H54 (cell line): ENCODE measurements around the gene GALNT8.

ENCODE experiments used
- DNase-seq: peaks from one replicate; pipeline ENCODE4 v3.0.0; 2011; ENCODE audit warnings: low spot score, mixed read lengths; ENCODE audit not compliant: insufficient read length
- FAIRE-seq: peaks from 3 replicates; lab custom pipeline; 2011; peaks lifted over from hg19 to GRCh38; lab: Jason Lieb, UNC
- POLR2A ChIP-seq: IDR thresholded peaks from 2 replicates; pipeline ENCODE4 v1.6.1; 2011; ENCODE audit warnings: low read depth, mild to moderate bottlenecking, low read length

Gene GALNT8

DNA sequence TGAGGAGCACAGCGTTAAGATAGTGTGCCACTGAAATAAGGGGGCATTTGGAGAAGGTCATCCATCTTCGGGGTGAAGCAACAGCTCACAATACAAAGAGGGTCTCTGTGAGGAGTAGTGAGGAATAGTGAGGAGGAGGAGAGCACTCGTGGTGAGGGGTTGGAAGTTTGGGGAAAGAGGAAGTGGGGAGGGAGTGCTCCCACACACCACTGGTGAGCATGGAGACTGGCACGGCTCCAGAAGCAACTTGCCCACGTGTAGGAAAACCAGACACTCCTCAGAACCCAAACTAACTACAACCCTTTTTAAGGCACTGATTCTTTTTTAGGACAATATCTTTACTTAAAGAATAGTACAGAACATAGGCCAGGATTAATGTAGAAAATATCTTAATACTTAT, 48.9 kb downstream of the GALNT8 start:
- no peak for DNase-seq
- no peak for TF ChIP-seq POLR2A
- no peak for FAIRE-seq

DNA sequence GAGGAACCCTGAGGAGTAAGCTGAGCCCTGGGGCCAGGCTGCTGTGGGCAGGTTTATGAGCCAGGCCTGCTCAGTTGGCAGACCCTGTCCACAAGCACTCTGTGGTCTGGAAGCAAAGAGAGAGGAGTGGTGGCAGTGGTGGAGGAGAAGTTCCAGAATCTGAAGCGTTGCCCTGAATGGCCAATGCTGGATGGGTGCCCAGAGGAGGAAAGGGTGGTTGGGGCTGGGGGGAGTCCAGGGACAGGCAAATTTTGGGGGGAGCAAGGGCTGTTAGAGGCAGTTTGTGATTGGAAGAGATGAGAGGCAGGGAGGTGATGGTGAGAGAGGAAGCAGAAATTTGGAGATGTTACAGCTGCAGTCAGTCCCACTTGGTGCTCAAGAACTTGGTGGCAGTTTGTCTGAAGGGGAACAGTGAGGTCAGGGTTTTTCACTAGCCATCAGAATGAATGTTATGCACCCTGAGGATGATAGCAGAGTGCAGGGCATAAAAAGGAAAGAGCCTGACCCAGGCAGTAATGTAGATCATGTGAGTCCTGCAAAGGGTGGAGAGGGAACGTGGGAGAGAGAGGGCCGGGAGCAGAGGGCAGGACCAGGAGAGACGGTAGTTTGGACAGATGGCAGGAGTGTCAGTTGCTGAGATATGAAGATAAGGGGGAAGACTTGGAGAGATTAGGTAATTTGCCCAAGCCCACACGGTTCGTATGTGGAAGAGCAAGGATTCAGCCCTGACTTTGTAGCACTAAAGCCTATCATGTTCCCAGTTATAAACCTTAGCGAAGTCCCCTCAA, 51.2 kb downstream of the GALNT8 start:
- DNase-seq (no peak), FAIRE-seq (no peak)
- no peak for TF ChIP-seq POLR2A

DNA sequence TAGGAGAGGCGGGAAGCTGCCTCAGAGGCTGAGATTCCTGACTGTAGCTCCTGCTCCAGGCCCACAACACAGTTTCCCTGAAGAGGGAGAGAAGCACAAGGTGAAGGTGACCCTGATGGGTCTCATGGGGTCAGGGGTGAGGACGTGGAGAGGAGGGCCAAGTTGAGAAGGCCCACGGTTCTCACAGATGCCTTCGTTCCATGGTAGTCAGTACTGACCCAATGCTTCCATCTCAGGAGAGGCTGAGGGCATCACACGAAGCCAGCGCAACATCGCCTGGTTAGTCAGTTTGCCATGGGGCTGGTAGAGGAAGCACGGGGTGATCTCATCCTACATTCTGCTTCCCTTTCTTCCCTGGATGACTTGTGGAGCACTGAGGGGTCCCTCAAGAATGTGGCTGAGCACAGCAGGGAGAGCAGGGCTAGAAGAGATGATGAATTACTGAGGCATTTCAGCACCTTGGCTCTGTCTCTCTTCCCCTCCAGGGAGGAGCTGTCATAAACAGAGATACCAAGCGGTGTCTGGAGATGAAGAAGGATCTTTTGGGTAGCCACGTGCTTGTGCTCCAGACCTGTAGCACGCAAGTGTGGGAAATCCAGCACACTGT, 51.9 kb downstream of the GALNT8 start:
- DNase-seq: no peak
- FAIRE-seq: no peak

DNA sequence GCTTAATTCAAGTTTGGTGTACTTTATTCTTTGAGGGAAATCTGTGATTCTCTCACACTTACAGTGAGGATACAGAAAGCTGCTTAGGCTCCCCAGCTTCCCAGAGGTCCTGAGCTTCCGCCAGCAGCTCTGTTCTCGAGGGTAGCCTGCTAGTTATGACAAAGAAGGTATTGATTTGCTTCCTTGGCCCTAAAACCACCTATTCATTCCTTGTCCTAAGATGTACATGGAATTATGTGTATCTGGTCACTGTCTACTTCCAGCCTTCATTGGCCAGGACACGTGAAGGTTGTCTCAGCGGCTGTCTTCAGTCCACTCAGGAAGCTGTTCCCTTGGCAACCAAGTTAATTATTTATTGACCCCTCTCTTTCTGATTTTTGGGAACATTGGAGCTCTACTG, 55.7 kb downstream of the GALNT8 start:
- no peak for DNase-seq
- FAIRE-seq: no peak
- no peak for TF ChIP-seq POLR2A

More for the DNA sequence above, 51.9 kb downstream of the GALNT8 start:
- TF ChIP-seq POLR2A: no peak

DNA sequence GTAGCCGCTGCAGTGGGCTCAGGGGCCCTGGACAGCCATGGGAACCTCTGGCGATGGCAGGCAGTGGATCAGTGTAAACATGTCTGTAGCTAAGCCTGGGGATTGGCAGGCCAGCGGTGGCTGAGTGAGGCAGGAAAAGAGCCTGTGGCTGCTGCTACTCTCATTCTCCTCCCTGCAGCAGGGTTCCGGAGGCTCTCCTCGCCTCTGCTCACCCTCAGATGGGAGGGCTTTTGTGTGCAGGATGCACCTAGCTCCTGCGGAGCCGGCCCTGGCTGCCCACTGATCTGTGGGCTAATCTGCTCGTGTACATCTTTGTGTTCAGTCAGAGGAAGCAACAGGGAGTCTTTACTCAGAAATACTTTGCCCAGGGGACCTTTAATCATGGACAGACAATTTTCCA, 59.5 kb downstream of the GALNT8 start:
- no peak for FAIRE-seq
- no peak for TF ChIP-seq POLR2A
- no peak for DNase-seq

DNA sequence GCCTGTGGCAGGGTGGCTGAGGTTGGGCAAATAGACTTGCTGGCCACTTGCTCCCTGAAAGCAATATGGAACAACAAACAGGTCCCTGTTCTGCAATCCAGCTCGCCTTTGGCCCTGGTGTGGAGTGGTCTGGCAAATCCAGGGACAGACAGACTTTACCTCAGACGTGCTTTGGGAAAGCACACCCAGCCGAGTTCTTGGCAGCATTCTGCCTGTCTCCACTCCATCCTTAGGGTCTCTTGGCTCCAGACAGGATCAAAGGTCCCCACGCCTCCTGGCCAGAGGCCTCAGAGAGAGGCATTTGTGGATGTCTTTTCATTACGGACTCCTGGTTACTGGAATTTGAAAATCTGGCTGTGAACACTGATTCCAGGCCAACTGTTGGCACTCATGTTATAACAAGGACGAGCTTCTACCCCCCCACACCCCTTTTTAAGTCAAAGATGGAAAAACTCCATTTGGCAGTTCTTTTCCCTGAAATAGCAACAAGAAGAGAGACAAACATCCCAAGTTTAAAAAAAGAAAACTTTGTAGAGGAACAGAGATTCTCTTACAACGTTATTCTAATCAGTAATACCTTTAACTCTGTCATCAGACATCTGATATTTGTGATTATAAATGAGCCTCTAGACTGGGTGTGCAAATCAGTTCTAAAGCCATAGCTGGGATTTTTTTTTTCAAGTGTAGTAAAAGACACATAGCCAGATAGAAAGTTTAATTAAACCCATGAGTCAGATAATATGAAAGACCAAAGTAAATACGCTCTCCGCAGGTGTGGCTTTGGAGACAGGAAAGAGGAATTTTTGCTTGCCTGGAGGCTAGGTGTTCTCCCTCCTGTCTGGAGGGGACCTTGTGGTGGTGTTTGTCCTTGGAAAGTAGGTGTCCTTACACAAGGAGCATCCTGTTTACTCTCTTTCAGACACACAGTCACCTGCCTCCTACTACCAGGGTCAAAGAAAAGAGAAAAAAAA, 60.7 kb downstream of the GALNT8 start:
- DNase-seq (no peak), FAIRE-seq (no peak)
- no peak for TF ChIP-seq POLR2A

DNA sequence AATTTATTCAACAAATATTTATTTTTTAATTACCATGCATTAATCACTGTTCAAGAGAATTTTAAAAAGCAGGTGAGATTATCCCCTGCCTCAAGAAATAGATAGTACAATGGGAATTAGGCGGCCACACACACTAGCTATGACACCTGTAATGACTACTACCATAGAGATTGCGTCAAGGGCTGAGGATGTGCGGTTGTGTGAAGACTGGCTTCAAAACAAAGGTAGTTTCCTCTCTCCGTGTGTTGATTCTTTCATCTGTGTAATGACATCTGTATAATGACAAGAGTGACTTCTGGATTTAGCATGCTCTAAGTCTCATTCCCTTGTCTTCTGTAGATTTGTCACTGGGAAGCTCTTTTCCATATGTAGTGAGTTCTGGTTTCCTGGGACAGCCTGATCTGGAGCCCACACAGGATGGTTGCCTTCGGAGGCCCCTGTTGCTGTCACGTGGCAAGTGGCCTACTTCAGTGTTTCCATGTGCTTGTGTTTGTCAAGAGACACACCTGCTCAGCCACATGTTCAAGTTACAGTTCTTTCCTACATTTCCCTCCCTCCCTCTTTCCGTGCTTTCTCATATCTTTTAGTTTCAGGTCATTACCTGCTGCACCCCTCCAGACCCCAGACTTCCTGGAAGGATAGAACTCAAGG, 64.3 kb downstream of the GALNT8 start:
- no peak for TF ChIP-seq POLR2A
- no peak for DNase-seq
- no peak for FAIRE-seq

DNA sequence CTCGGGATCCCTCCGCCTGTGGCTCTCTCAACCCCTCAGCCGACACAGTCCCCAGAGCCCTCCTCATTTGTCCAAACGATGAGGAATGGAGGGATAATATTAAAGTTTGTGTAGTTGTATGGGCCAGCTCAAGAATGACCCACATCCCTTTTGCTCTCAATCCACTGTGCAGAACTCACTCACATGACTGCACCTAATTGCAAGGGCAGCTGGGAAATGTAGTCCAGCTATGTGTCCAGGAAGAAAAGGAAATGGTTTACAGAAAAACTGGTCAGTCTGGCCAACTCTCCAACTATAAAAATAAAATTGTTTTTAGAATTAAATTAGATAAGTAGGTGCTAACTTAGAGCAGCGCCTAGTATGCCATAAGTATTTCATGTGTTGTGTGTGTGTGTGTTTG, 66.6 kb downstream of the GALNT8 start:
- no peak for TF ChIP-seq POLR2A
- DNase-seq (no peak), FAIRE-seq (no peak)

DNA sequence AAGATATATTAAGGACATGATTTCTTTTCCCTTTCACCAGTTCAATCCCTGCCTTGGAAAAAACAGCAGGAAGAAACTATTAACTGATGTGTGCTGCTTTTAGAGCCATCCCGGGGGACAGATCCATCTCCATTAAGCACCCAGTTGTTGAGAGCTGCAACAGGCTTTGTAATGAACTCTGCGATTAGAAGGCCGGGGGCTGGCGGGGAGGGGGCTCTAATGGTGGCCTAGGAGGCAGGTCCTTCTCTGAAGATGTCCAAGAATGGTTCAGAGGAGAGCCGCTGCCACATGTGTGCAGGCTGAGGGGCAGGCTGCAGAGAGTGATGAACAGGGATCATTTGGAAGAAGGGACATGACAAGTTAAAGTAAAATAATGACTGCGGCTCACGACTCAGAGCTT, 67.8 kb downstream of the GALNT8 start:
- DNase-seq (no peak), FAIRE-seq (no peak)
- no peak for TF ChIP-seq POLR2A

DNA sequence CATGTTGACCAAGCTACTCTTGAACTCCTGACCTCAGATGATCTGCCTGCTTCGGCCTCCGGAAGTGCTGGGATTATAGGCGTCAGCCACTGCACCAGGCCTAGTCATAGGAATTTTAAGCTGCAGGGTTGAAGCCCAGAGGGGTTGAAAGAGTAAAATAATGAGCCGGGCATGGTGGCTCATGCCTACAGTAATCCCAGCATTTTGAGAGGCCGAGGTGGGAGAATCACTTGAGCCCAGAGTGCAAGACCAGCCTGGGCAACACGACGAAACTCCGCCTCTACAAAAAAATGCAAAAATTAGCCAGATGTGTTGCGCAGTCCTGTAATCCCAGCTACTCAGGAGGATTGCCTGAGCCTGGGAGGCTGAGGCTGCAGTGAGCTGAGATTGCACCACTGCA, 69.6 kb downstream of the GALNT8 start:
- DNase-seq (no peak), FAIRE-seq (no peak)
- TF ChIP-seq POLR2A: no peak

DNA sequence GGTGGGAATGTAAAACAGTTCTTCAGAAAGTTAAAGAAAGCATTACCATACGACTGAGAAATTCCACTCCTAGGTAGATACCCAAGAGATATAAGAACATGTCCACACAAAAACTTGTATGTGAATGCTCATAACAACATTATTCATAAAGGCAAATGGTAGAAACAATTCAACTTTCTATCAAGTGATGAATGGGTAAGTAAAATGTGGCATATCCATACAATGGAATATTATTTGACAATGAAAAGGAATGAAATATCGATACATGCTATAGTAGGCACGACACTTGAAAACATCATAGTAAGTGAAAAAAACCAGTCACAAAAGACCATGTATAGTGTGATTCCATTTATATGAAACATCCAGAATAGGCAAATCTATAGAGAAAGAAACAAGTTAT, 71.3 kb downstream of the GALNT8 start:
- FAIRE-seq (no peak), DNase-seq (no peak)
- no peak for TF ChIP-seq POLR2A

DNA sequence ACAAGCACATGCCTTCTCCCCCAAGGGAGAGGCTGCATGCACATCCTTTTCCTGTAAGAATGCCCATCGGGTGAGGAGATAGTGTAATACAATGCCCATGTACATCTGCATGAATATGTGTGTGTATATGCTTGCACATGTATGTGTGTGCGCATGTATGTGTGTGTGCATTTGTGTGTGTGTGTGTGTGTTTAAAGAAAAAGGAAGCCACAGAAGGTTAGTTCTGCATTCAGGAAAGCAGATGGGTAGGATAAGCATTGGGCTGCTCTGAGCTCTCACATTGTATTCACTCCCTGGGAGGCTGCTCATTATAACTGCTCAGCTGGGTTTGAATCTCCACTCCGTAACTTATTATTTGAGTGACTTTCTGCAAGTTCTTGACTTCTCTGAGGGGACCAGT, 74.3 kb downstream of the GALNT8 start:
- TF ChIP-seq POLR2A: no peak
- FAIRE-seq (no peak), DNase-seq (no peak)

DNA sequence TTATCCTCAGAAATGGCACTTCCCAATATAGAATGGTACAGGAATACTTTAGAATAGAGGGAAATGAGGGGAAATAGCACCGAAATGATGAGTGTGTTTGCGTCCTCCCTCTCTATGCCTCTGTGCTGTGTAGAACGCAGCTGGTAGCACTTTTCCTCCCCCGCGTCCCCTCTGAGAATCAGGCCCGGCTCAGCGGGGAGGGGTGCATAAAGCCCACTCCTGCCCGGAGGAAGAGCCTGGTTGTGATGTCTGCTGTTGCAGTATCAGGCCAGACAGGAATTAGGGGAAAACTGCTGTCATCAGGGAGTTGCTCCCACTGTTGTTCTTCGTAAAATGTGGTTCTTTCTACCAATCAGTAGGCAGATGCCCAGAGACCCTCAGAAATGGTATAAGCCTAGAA, 76.0 kb downstream of the GALNT8 start:
- no peak for TF ChIP-seq POLR2A
- FAIRE-seq (no peak), DNase-seq (no peak)
